CD4-positive, alpha-beta T cell (primary cell): ENCODE measurements around the gene CDH6. TPM values are rescaled to one million over a fixed set of nuclear protein-coding genes. Genes with fewer than 3 reads are reported as not detected.

Source experiments
- ATAC-seq: fragments of 200-7000 bp; cut with Tn5 transposase; one replicate; pipeline ENCODE4 v1.10.0; 2022; ENCODE audit warnings: mild to moderate bottlenecking; ENCODE audit not compliant: poor library complexity
- CTCF ChIA-PET: fragments of 350-600 bp; sonication (Branson Sonifier 250); formaldehyde crosslinking; loops from one replicate; lab custom pipeline; 2021; ENCODE audit warnings: antibody characterized with exemption, inconsistent platforms; lab: Charles Lee
- POLR2A ChIA-PET: fragments of 350-600 bp; sonication (Branson Sonifier 250); formaldehyde crosslinking; loops from one replicate; lab custom pipeline; 2021; ENCODE audit warnings: antibody characterized with exemption, inconsistent platforms; lab: Charles Lee
- DNase-seq, 14 experiments: peaks; one replicate each; pipeline ENCODE4 v3.0.0-alpha.2; 2013 to 2020; ENCODE audit warnings: mixed read lengths in 2 of 14
- H3K27ac ChIP-seq, 2 donors: one replicate each; pipeline versions ENCODE4 v1.5.1 to v1.7.0; 2013; ENCODE audit warnings: low read length in 2 of 2, low read depth in 1 of 2, mild to moderate bottlenecking in 1 of 2
- H3K27me3 ChIP-seq, 2 experiments: 1 replicate in 1 of 2; 2 replicates in 1 of 2; pipeline versions ENCODE4 v1.6.1 to v1.7.0; 2013; ENCODE audit warnings: low read length in 2 of 2, control low read depth in 1 of 2, mild to moderate bottlenecking in 1 of 2, moderate library complexity in 1 of 2; ENCODE audit not compliant: insufficient read depth in 2 of 2, control insufficient read depth in 1 of 2
- H3K36me3 ChIP-seq: one replicate; pipeline ENCODE4 v1.6.1; 2013; ENCODE audit warnings: low read length, control low read depth; ENCODE audit not compliant: insufficient read depth
- H3K4me1 ChIP-seq: one replicate; pipeline ENCODE4 v1.6.1; 2013; ENCODE audit warnings: low read length, control low read depth; ENCODE audit not compliant: insufficient read depth
- H3K4me3 ChIP-seq: one replicate; pipeline ENCODE4 v1.5.1; 2013; ENCODE audit warnings: mild to moderate bottlenecking, low read length, moderate library complexity
- H3K9me3 ChIP-seq, 2 experiments: 1 replicate in 1 of 2; 2 replicates in 1 of 2; pipeline versions ENCODE4 v1.6.1 to v1.7.0; 2013; ENCODE audit warnings: low read length in 2 of 2, mild to moderate bottlenecking in 2 of 2, control low read depth in 1 of 2, moderate library complexity in 1 of 2; ENCODE audit not compliant: control insufficient read depth in 1 of 2, insufficient read depth in 1 of 2
- H3K27ac Mint-ChIP-seq: one replicate; pipeline ENCODE4 v1.8.0; 2020; ENCODE audit warnings: mixed read lengths
- H3K27me3 Mint-ChIP-seq: one replicate; pipeline ENCODE4 v1.8.0; 2021; ENCODE audit warnings: mixed read lengths
- H3K36me3 Mint-ChIP-seq: one replicate; pipeline ENCODE4 v1.8.0; 2021; ENCODE audit warnings: low read depth, mixed read lengths
- H3K4me1 Mint-ChIP-seq: one replicate; pipeline ENCODE4 v1.8.0; 2021; ENCODE audit warnings: low read depth, mixed read lengths
- H3K4me3 Mint-ChIP-seq: one replicate; pipeline ENCODE4 v1.8.0; 2020; ENCODE audit warnings: mild to moderate bottlenecking, mixed read lengths
- H3K9me3 Mint-ChIP-seq: one replicate; pipeline ENCODE4 v1.8.0; 2020; ENCODE audit warnings: mixed read lengths
- intact Hi-C, 2 experiments: fragments of 100-400 bp; cut with DNase I in 1 of 2; cut with micrococcal nuclease in 1 of 2; formaldehyde crosslinking; loops; one replicate each; pipeline versions ENCODE4 v1.15.1 to v1.9.0; 2023 to 2025; cut with DNase I, micrococcal nuclease
- total RNA-seq, 174 experiments: library from RNA in 2 of 174; stranded (reverse) in 2 of 174; gene quantifications; one replicate each; pipeline ENCODE4 v1.2.3 and lab custom pipeline; 2021 to 2026
- TF ChIP-seq, protein P1 (sequence below): fragments of 200-600 bp; IDR thresholded peaks from one replicate; pipeline ENCODE4 v1.8.0; 2022; ENCODE audit warnings: antibody characterized with exemption, mild to moderate bottlenecking

The CDH6 gene
- total RNA-seq, 2 experiments from 2014 or later, result not detected

DNA sequence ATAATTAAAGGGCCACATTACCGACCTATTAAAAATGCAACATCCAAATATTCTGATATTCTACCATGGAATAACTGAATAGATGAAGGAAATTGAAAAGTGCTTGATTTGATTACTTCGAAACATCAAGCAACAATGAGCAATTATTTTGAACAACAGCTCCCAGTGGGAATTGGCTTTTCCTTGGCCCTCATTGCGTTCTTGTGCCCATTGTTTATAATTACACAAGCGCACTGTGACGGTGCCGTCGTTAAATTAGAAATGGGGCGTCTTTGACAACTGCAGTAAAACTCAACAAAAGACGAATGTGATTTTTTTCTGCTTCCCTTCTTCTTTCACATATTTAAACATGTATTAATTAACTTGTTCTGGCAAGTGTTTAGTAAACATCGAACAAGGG, 61.6 kb downstream of the CDH6 start:
- Mint-ChIP-seq H3K27me3 (no peaks in the 10 kb centered on the region), H3K36me3 (no peaks in the 10 kb centered on the region), H3K4me1 (no peaks in the 10 kb centered on the region), H3K9me3 (no peaks in the 10 kb centered on the region), H3K27ac (no peak overlapping the region), H3K4me3 (no peak overlapping the region)
- TF ChIP-seq, protein P1, sequence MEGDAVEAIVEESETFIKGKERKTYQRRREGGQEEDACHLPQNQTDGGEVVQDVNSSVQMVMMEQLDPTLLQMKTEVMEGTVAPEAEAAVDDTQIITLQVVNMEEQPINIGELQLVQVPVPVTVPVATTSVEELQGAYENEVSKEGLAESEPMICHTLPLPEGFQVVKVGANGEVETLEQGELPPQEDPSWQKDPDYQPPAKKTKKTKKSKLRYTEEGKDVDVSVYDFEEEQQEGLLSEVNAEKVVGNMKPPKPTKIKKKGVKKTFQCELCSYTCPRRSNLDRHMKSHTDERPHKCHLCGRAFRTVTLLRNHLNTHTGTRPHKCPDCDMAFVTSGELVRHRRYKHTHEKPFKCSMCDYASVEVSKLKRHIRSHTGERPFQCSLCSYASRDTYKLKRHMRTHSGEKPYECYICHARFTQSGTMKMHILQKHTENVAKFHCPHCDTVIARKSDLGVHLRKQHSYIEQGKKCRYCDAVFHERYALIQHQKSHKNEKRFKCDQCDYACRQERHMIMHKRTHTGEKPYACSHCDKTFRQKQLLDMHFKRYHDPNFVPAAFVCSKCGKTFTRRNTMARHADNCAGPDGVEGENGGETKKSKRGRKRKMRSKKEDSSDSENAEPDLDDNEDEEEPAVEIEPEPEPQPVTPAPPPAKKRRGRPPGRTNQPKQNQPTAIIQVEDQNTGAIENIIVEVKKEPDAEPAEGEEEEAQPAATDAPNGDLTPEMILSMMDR, result no peak
- no peak overlapping the region for H3K27ac ChIP-seq
- CTCF ChIA-PET, result no interaction called here
- H3K27me3 ChIP-seq, result no peaks in the 10 kb centered on the region
- H3K9me3 ChIP-seq, result peaks cover 0 to 7% of the 10 kb centered on the region in 2 experiments
- H3K4me1 ChIP-seq, result no peaks in the 10 kb centered on the region
- POLR2A ChIA-PET, result no interaction called here
- ATAC-seq (no peak), DNase-seq (no peak)
- no peak overlapping the region for H3K4me3 ChIP-seq
- no peaks in the 10 kb centered on the region for H3K36me3 ChIP-seq
- intact Hi-C loops, result no loop called here

DNA sequence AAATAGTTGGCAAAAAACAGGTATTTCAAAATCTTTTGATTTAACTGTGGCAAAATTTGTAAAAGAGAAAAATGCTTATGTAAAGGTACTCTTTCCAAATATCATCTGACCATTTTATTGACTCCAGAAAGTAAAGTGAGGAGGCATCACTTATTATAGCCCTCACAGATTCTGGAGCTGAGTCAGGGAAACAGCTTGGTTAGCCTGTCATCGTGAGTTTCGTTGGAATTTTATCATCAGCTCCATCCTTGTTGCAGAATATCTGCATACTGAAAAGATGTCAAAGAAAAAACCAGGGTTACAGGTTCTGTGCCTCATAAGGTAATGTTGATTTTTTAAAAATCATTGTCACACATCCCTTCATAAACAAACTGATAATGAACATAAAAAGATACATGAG, 74.8 kb downstream of the CDH6 start:
- ATAC-seq (no peak), DNase-seq (no peak)
- H3K27me3 Mint-ChIP-seq, result peaks cover 6% of the 10 kb centered on the region
- ChIA-PET POLR2A (no interaction called here), CTCF (no interaction called here)
- no peaks in the 10 kb centered on the region for H3K36me3 Mint-ChIP-seq
- H3K27ac ChIP-seq, result no peak overlapping the region
- no peak overlapping the region for H3K27ac Mint-ChIP-seq
- no peaks in the 10 kb centered on the region for H3K9me3 ChIP-seq
- H3K4me3 ChIP-seq, result no peak overlapping the region
- H3K36me3 ChIP-seq, result no peaks in the 10 kb centered on the region
- no peaks in the 10 kb centered on the region for H3K4me1 ChIP-seq
- H3K4me3 Mint-ChIP-seq, result no peak overlapping the region
- no peaks in the 10 kb centered on the region for H3K9me3 Mint-ChIP-seq
- TF ChIP-seq, protein P1, result no peak
- no peaks in the 10 kb centered on the region for H3K4me1 Mint-ChIP-seq
- H3K27me3 ChIP-seq, result no peaks in the 10 kb centered on the region
- intact Hi-C loops, result no loop called here

DNA sequence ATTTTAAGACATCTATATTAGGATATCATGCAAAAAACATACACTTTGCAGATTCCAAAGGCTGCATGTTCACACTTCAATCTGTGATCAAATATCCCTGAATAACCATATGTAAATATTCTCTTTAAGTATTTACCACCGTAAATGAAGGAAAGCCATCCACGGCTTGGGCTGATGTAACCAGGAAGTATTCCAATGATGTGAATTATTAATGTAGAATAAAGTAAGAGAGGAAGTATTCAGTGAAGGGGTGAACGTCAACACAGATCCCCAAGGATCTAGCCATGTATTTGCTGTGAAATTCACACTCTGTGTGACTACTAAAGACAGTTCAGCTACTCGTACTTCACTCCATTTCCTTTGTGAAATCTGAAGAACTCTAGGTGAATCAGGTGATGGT, 75.2 kb downstream of the CDH6 start:
- ChIA-PET POLR2A (no interaction called here), CTCF (no interaction called here)
- intact Hi-C loops, result no loop called here
- Mint-ChIP-seq H3K27ac (no peak overlapping the region), H3K27me3 (peaks cover 6% of the 10 kb centered on the region), H3K36me3 (no peaks in the 10 kb centered on the region), H3K9me3 (no peaks in the 10 kb centered on the region), H3K4me1 (no peaks in the 10 kb centered on the region), H3K4me3 (no peak overlapping the region)
- H3K9me3 ChIP-seq, result no peaks in the 10 kb centered on the region
- ATAC-seq, result no peak
- DNase-seq, result no peak
- H3K27ac ChIP-seq, result no peak overlapping the region
- no peaks in the 10 kb centered on the region for H3K4me1 ChIP-seq
- TF ChIP-seq, protein P1, result no peak
- H3K4me3 ChIP-seq, result no peak overlapping the region
- no peaks in the 10 kb centered on the region for H3K27me3 ChIP-seq
- no peaks in the 10 kb centered on the region for H3K36me3 ChIP-seq
